Central memory CD4-positive, alpha-beta T cell (primary cell): ENCODE data around the gene FUT8.
"Not testable (repeated sequence)": the region's sequence is repeated elsewhere in the genome, so short reads cannot be mapped to it uniquely, and the experiment has no call there.

Experiments
- DNase-seq: peaks from one replicate; pipeline ENCODE4 v3.0.0; 2022

The FUT8 gene

GRCh38 chr14:65456247-65456646 lies 43.7 kb downstream of the FUT8 start:
- DNase-seq = no peak

GRCh38 chr14:65461730-65462129 lies 49.2 kb downstream of the FUT8 start:
- DNase-seq = no peak

- DNase-seq = no peak
Observed at GRCh38 chr14:65462411-65462810, 49.9 kb downstream of the FUT8 start.

- DNase-seq = no peak
Observed at GRCh38 chr14:65465584-65465983, 53.1 kb downstream of the FUT8 start.

DNA sequence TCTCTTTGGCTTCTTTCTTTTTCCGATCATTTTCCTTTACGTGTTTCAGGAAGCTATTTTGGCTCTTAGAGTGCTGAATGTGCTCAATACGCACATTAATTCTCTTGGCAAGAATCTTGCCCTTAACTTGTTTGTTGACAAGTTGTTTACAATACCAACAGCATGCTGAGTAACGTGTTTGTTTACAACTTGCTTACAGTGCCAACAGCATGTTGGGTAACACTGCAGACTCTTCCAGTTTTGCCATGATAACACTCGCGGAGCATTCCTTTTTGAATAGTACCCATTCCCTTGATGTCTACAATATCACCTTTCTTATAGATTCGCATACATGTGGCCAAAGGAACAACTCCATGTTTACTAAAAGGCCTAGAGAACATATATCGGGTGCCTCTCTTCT lies 55.4 kb downstream of the FUT8 start:
- not testable (repeated sequence) for DNase-seq

DNA sequence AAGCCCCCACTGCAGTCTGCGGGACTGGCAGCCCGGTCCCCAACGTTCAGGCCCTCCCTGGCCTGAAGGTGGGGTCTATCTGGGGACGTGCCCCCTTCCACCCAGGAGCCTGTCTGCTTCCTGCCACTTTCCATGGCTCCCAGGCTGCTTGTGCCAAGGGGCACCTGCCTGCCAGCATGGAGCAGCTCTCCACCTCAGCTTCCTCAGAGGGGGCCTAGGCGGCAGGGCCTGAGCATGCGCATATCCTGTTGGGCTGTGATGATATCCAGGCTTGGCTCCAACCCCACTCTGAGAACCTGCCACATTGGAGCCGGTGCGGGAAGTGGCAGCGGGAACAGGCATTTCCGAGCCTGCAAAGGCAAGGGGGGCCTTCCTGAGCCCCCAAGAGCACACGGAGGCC lies 57.4 kb downstream of the FUT8 start:
- DNase-seq = no peak

DNA sequence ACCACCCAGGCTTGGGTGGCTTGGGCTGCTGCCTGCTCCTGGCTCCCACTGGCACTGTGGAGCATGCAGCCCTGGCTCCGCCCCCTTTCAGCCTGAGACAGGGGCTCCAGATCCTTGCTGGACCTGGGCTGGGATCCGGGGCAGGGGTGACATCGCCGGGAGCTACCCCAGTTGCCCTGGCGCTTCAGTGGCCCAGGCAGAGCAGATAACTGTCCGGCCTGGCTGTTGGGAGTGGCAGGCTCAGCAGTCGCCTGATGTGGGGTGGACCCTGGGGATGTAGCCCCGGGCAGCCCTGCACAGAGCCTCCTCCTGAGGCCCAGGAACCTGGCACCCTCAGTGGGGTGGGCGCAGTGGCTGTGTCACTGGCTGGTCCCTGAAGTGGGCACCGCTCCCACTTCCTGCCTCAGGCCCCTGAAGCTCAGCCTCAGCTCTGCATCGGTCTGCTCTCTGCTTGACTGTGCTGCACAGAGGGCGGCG lies 57.9 kb downstream of the FUT8 start:
- DNase-seq = no peak

DNA sequence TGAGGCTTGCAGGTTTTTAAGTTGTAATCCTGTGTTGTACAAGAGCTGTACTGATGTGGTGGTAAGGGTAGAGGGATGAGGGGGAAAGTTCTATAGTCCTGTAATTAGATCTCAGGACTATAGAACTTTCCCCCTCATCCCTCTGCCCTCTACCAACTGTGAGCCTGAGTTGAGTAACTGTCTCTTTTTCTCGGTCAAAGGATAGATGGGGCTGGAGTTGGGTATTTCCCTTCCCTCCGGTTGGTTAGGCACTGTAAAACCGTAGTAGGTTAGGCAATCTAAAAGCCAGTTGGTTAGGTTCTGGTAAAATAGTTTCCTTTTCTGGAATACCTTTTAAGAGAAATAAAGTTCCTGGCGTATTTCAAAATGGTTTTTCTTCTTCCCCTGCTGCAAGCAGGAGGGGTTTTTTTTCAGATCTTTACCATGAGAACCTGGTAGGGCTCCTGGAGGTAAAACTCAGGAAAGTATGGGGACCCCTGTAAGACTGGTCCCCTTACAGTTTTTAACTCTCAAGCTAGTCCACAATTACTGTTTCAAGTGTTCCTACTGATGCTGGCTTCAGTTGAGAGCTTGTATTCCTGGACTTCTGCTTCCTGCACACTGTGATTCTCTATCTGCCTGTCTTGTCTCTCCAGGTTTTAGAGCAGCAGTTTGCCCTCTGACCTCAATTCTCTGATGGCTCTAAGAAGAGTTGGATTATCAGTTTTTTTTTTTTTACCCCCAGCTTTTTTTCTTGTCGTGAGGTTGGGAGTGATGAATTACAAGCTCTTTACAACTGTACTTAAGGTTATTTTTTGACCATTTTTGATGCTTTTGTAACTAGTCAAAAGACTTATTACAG lies 58.7 kb downstream of the FUT8 start:
- no peak for DNase-seq

DNA sequence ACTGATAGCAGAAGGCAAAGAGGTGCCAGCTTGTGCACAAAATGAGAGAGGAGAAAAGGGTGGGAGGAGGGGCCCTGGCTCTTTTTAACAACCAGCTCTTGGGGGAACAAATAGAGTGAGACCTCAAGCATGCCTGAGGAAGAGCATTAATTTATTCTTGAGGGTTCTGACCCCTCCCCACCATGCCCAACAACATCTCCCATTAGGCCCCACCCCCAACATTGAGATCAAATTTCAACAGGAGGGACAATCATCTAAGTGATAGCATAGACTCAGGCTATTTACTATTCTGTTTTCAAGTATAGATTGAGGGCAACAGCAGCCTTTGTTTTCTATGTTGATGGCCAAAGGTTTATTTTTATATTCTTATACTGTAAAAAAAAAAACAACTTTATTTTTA lies 59.7 kb downstream of the FUT8 start:
- no peak for DNase-seq

DNA sequence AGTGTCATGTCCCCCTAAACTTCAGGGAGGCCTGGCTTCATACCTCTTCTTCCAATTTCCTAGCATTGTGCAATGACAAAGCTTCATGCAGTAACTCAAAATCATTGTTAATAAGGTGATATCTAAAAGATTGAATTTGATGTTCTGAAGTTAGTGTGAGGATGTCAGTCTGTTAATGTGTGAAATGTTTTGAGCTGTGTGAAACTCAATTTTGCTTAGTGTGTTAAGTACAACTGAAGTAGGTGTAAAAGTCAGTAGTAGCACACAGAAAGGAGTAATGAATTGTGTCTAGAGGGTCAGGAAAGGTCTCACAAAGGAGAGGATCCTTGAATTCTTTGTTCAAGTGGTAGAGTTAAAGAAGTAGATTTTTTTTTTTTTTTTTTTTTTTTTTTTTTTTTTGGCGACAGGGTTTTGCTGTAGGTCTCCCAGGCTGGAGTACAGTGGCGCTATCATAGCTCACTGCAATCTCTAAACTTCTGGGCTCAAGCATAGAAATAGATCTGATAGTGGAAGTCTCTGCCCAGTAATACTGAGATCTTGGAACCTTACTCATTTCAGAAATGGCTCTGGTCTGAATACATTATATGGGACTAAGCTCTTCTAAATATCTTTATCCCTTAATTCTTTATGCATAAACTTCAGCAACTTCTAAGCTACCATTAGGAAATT lies 63.9 kb downstream of the FUT8 start:
- DNase-seq = no peak

DNA sequence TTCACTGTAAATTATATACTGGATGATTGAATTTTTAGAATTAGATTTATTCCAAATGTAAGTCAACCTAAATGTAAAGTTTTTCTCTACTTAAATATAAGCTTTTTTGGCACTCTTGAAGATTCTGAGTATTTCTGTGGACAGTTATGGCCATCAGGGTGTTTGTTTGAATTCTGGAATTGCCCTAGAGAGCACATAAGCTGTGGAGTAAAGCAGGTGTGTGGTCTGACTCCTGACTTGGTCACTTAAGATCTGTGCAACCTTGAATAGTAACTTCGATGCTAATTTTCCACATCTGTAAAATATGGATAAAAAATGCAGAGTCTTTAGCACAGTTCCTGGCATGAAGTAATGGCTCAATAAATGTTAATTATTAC lies 64.4 kb downstream of the FUT8 start:
- DNase-seq = no peak

DNA sequence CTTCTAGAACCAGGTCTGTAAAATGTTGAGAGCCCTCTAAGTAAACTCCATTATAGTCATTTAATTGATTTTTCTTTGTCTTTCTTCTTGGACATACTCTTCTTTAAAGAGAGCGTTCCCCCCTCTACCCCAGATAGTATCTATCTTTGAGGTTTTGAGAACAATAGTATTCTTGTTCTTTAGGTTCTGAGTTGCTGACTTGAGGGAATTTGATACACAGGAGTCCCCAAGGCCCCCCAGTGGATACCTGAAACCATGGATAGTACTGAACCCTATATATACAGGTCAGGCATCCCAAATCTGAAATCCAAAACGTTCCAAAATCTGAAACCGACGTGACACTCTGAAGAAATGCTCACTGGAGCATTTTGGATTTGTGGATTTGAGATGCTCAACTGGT lies 65.5 kb downstream of the FUT8 start:
- DNase-seq = no peak

GRCh38 chr14:65478596-65478995 lies 66.1 kb downstream of the FUT8 start:
- no peak for DNase-seq

GRCh38 chr14:65479386-65479785 lies 66.9 kb downstream of the FUT8 start:
- no peak for DNase-seq

DNA sequence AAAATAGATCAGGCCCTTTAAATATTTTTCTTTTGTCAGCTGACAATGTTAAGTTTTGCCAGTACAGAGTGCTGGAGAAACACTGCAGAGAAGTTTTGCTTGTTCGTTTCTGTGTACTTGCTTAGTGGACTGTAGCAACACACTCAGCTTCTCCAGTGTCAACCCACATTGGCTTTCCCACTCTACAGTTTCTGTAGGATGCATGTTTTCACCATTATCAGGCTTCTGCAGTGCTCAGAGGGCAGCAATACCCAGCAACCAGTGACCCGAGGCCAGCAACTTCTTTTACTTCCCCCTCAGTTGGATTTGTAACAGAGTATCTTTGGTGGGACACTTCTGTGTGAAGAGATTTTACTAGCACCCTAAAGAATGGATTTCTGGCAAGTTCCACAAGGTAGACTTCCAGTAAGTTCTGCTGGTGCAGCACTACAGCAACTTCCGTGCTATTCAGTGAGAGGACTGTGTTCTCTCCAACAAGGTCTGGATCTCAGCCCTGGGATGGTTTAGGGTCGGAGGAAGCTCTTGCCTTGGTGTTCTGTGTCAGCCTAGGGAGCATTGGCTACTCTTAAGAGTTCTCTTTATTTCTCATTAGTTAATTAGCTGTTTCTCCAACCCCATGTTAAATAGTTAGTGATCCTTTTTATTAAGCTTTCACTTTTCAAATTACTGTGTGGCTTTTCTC lies 70.4 kb downstream of the FUT8 start:
- no peak for DNase-seq

DNA sequence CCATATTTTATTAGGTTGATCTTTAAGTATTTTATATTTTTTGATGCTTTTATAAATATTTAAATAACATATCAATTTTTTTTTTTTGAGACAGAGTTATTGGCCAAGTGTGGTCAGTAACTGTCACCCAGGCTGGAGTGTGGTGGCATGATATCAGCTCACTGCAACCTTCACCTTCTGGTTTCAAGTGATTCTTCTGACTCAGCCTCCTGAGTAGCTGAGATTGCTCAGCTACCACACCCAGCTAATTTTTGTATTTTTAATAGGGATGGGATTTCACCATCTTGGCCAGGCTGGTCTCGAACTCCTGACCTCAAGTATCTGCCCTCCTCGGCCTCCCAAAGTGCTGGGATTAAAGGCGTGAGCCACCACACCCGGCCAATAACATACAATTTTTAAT lies 71.1 kb downstream of the FUT8 start:
- no peak for DNase-seq

DNA sequence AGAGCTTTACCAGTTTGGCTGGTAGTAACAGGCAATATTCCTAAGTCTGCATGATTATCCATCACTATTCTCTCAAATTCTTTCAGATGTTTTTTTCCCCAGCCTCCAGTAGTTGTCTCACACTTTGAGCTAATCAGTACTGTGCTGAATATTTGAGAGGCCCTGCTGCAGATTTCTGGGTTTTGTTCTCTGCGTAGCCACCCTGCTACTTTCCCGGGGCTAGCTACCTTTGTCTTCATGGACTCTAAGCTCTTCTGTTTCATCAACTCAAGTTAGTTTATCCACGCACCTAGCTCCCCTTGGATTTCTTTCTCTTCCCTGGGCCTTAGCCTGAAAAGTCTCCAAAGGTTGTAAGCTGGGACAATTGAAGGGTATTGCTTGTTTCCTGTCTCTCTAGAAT lies 73.0 kb downstream of the FUT8 start:
- DNase-seq = no peak

GRCh38 chr14:65486863-65487262 lies 74.3 kb downstream of the FUT8 start:
- no peak for DNase-seq

DNA sequence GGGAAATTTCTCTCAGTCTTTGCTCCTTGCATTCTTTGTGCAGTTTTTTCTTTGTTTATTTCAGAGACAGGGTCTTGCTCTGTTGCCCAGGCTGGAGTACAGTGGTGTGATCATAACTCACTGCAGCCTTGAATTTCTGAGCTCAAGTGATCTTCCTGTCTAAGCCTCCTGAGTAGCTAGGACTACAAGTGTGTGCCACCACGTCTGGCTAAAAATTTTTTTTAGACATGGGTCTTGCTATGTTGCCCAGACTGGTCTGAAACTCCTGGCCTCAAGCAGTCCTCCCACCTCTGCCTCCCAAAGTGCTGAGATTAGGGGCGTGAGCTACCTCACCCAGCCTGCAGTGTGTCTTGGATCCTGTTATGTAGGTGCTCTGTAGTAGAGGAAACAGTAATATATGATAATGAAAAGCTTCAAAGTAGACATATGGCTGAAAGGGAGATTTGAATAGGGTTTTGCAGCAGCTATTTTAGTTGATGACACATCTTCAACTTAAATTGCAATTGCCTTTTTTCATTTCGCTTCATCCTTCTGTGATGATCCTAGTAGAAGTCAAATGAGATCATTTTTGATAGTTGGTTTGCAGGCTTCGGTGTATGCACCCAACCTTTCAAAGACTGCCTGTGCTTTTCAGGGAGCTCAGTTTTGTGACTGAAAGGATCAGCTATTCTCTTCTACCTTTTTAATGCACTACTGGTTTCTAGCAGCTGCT lies 75.4 kb downstream of the FUT8 start:
- no peak for DNase-seq

- no peak for DNase-seq
Observed at GRCh38 chr14:65491274-65491673, 78.7 kb downstream of the FUT8 start.

DNA sequence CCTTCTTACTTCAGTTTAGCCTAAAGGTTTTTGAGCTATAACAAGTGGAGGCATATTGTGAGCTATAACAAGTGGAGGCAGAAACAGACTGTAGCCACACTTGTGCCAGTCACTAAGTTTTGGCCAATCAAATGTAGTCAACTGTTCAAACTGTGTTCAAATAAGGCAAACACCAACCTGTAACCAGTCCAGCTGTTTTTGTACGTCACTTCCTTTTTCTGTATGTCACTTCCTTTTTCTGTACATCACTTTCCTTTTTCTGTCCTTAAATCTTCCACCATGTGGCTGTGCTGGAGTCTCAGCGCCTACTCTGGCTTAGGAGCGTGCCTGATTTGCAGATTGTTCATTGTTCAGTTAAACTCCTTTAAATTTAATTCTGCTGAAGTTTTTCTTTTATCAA lies 79.7 kb downstream of the FUT8 start:
- DNase-seq = no peak

GRCh38 chr14:65495196-65495595 lies 82.7 kb downstream of the FUT8 start:
- no peak for DNase-seq
